Frontal cortex (tissue), 4 donors: ENCODE data around the gene RASL10B. TPM values are rescaled to one million over a fixed set of nuclear protein-coding genes. Genes with fewer than 3 reads are reported as not detected.

Experiments
- DNase-seq, 2 donors: peaks; one replicate each; pipeline ENCODE4 v3.0.0; 2012; ENCODE audit warnings: low spot score in 2 of 2
- FAIRE-seq: peaks from 2 replicates; lab custom pipeline; 2012; peaks lifted over from hg19 to GRCh38; lab: Jason Lieb, UNC
- total RNA-seq: library from RNA; depleted of rRNA; stranded (reverse); fragments of >200 nt; gene quantifications from one replicate; pipeline ENCODE4 v1.2.3, GENCODE V29; 2014
- donor health status: control.
- donor health status: control.
- donor health status: control.

The RASL10B gene
- total RNA-seq, 1 donor from 2014 or later = 6.9 TPM

DNA sequence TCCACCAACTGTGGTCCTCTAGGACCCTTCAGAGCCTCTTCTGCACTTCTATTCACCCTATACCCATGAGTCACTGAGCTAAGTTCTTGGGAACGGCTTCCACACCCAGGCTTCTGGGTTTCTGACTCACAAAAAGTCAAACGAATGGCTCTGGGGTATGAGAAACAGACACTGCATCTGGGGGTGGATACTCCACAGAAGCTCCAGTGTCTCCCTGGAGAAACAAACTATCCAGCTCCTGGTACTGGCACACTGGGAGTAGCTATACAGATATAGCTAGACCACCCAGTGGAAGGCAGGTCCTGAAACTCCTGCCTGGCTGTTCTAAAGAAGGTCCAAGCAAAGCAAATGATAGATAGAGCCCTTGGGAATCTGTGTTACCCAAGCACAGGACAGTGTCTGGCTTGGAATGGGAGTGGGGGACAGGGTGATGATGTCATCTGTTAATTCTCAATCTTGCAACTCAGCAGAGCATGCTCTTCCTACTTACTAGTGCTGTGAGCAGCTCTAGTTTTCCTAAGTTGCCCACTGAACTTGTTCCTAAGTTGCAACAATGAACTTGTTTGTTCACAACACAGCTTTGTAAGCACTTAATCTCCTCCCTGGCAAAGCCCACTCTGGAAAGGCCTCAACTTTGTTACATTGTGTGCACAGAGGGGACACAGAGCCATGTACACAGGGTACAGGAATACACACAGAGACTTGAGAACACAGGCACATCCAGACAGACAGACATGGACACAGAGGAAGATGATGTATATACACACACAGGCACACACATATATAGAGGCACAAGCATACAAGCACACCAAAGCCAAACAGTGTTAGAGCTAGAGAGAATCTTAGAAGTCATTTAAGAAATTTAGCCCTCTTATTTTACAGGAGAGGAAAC lies 57.3 kb downstream of the RASL10B start:
- no peak for FAIRE-seq
- no peak for DNase-seq

DNA sequence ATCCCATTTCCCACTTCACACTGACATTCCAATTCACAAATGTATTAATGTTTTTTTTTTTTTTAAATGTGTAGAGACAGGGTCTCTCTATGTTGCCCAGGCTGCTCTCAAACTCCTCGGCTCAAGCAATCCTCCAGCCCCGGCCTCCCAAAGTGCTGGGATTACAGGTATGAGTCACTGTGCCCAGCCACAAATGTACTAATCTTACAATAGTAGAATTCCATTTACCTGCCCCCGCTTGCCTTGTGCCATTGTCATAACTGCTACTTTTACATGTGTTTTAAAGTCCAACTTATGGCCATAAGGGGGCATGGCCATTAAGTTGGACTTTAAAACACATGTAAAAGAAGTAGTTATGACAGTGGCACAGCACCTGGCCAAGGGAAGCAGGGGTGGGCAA lies 59.4 kb downstream of the RASL10B start:
- DNase-seq (no peak), FAIRE-seq (no peak)

DNA sequence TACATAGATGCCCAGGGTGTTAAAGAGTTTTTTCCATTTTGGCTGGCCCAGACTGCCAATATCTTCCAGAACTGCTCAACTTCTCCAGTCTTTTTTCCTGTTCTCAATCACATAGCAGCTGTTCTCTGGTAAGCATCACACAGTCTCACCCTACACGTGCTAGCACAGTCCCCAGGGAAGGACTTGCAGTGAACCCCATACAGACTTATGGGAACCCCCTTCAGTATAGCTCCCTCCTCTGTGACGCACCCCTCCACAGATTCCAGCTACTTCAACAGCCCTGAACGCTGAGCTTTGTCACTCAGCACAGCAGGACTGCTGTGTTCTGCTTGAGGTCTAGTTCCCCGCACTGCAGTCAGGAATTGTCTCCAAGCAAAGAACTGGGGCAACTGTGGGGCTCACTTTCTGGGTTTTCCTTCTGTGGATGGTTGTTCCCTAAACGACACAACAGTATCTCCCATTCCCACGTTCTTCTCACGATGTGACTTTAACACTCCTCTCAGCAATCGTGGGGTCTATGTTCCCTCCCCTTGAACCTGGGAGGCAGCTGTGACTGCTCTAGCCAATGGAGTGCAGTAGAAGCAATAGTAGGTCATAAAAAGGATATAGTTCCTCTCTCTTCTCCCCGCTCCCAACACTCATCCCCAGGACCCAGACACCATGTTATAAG lies 60.4 kb downstream of the RASL10B start:
- FAIRE-seq (no peak), DNase-seq (no peak)

Other genes starting within 250 kb of the RASL10B start
- 0.41 TPM for gene SLFN12L, start 194.0 kb upstream of the RASL10B start, total RNA-seq
- gene SLFN14, start 170.8 kb upstream of the RASL10B start, total RNA-seq = 0.41 TPM
- 6.1 TPM for gene PEX12, start 153.1 kb upstream of the RASL10B start, total RNA-seq
- gene AP2B1, start 144.3 kb upstream of the RASL10B start, total RNA-seq = 126 TPM
- gene GAS2L2, start 21.6 kb downstream of the RASL10B start, total RNA-seq = under 0.01 TPM
- 0.41 TPM for gene C17orf50, start 29.2 kb downstream of the RASL10B start, total RNA-seq
- gene MMP28, start 64.0 kb downstream of the RASL10B start, total RNA-seq = 9.4 TPM
- gene TAF15, start 77.8 kb downstream of the RASL10B start, total RNA-seq = 48.1 TPM
- not detected for gene HEATR9, start 137.3 kb downstream of the RASL10B start, total RNA-seq
- gene CCL5, start 148.7 kb downstream of the RASL10B start, total RNA-seq = not detected
- 0.41 TPM for gene RDM1, start 199.1 kb downstream of the RASL10B start, total RNA-seq
- gene LYZL6, start 212.1 kb downstream of the RASL10B start, total RNA-seq = not detected
- gene CCL16, start 249.9 kb downstream of the RASL10B start, total RNA-seq = not detected